Astrocyte (in vitro differentiated cells and primary cell): ENCODE measurements around the gene TFAM. TPM values are rescaled to one million over a fixed set of nuclear protein-coding genes. Genes with fewer than 3 reads are reported as not detected.

Source experiments
- DNase-seq: peaks from one replicate; pipeline ENCODE4 v3.0.0-alpha.2; 2010; ENCODE audit warnings: low read depth
- FAIRE-seq: peaks from 2 replicates; lab custom pipeline; 2011; peaks lifted over from hg19 to GRCh38; lab: Jason Lieb, UNC
- H2AFZ ChIP-seq: 2 replicates; pipeline ENCODE4 v1.6.0; 2012; ENCODE audit warnings: low read depth, low read length, inconsistent platforms
- H3K27ac ChIP-seq: 2 replicates; pipeline ENCODE4 v1.5.1; 2011; ENCODE audit warnings: low read depth, low read length, inconsistent platforms
- H3K27me3 ChIP-seq: 2 replicates; pipeline ENCODE4 v1.6.0; 2011; ENCODE audit warnings: low read length, inconsistent platforms; ENCODE audit not compliant: insufficient read depth
- H3K36me3 ChIP-seq: 2 replicates; pipeline ENCODE4 v1.5.1; 2011; ENCODE audit warnings: low read length, inconsistent platforms; ENCODE audit not compliant: insufficient read depth
- H3K4me1 ChIP-seq: 2 replicates; pipeline ENCODE4 v1.5.1; 2011; ENCODE audit warnings: low read length, inconsistent platforms; ENCODE audit not compliant: insufficient read depth
- H3K4me2 ChIP-seq: 2 replicates; pipeline ENCODE4 v1.6.0; 2012; ENCODE audit warnings: low read length, inconsistent platforms
- H3K4me3 ChIP-seq: 2 replicates; pipeline ENCODE4 v1.5.1; 2011; ENCODE audit warnings: low read depth, mild to moderate bottlenecking, low read length, inconsistent platforms; ENCODE audit not compliant: insufficient read depth
- H3K79me2 ChIP-seq: 2 replicates; pipeline ENCODE4 v1.6.0; 2012; ENCODE audit warnings: mild to moderate bottlenecking, low read length, inconsistent platforms; ENCODE audit not compliant: insufficient read depth
- H3K9ac ChIP-seq: 2 replicates; pipeline ENCODE4 v1.6.0; 2012; ENCODE audit warnings: mild to moderate bottlenecking, low read length, inconsistent platforms
- H3K9me3 ChIP-seq: 2 replicates; pipeline ENCODE4 v1.5.1; 2012; ENCODE audit warnings: low read depth, mild to moderate bottlenecking, low read length, inconsistent platforms; ENCODE audit not compliant: insufficient read depth
- H4K20me1 ChIP-seq: 2 replicates; pipeline ENCODE4 v1.6.0; 2012; ENCODE audit warnings: low read length, inconsistent platforms; ENCODE audit not compliant: insufficient read depth
- H3K27ac Mint-ChIP-seq: one replicate; pipeline ENCODE4 v1.8.0; 2021; ENCODE audit warnings: mild to moderate bottlenecking, mixed read lengths; ENCODE audit not compliant: unreplicated experiment
- H3K27me3 Mint-ChIP-seq: one replicate; pipeline ENCODE4 v1.8.0; 2021; ENCODE audit warnings: low read depth, mixed read lengths; ENCODE audit not compliant: unreplicated experiment
- H3K36me3 Mint-ChIP-seq: one replicate; pipeline ENCODE4 v1.8.0; 2021; ENCODE audit warnings: low read depth, mixed read lengths; ENCODE audit not compliant: unreplicated experiment
- H3K4me1 Mint-ChIP-seq: one replicate; pipeline ENCODE4 v1.8.0; 2021; ENCODE audit warnings: low read depth, mixed read lengths; ENCODE audit not compliant: unreplicated experiment
- H3K4me3 Mint-ChIP-seq: one replicate; pipeline ENCODE4 v1.8.0; 2021; ENCODE audit warnings: mild to moderate bottlenecking, moderate library complexity, mixed read lengths; ENCODE audit not compliant: unreplicated experiment
- H3K9me3 Mint-ChIP-seq: one replicate; pipeline ENCODE4 v1.8.0; 2021; ENCODE audit warnings: mild to moderate bottlenecking, mixed read lengths; ENCODE audit not compliant: unreplicated experiment
- EZH2 ChIP-seq: IDR thresholded peaks from 2 replicates; pipeline ENCODE4 v1.6.1; 2012; ENCODE audit warnings: mild to moderate bottlenecking, low read length, inconsistent platforms; ENCODE audit not compliant: insufficient read depth
- total RNA-seq: library from RNA; stranded (reverse); gene quantifications from 2 replicates; pipeline ENCODE4 v1.2.1, GENCODE V29; 2021
- TF ChIP-seq, protein P1 (sequence below): IDR thresholded peaks from 2 replicates; pipeline ENCODE4 v1.5.1; 2011; ENCODE audit warnings: low read depth, mild to moderate bottlenecking, inconsistent platforms, low read length, moderate library complexity; ENCODE audit not compliant: insufficient read depth

The TFAM gene
- total RNA-seq, 1 donor from 2014 or later = 41.4 TPM

DNA sequence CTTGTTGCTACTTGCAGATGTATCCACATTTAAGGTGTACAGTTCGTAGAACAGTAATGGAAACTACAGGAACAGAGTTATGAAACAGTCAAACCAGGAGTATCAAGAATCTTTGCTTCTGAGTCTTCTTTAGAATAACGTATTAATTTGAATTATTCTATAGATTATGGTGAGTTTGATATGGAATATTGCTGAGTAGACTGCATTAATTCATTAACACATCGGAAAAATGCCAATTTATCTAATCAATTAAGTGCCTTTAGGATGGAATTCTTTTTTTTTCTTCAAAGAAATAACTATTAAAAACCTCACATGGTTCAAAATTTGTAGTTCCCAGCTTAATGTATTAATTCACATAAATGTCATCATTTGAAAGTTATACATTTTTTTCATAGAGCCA is 3.8 kb downstream of the TFAM start:
- no peak for TF ChIP-seq EZH2
- TF ChIP-seq, protein P1, sequence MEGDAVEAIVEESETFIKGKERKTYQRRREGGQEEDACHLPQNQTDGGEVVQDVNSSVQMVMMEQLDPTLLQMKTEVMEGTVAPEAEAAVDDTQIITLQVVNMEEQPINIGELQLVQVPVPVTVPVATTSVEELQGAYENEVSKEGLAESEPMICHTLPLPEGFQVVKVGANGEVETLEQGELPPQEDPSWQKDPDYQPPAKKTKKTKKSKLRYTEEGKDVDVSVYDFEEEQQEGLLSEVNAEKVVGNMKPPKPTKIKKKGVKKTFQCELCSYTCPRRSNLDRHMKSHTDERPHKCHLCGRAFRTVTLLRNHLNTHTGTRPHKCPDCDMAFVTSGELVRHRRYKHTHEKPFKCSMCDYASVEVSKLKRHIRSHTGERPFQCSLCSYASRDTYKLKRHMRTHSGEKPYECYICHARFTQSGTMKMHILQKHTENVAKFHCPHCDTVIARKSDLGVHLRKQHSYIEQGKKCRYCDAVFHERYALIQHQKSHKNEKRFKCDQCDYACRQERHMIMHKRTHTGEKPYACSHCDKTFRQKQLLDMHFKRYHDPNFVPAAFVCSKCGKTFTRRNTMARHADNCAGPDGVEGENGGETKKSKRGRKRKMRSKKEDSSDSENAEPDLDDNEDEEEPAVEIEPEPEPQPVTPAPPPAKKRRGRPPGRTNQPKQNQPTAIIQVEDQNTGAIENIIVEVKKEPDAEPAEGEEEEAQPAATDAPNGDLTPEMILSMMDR = no peak
- Mint-ChIP-seq H3K9me3 (no peaks in the 10 kb centered on the region), H3K4me1 (peaks cover 3% of the 10 kb centered on the region), H3K4me3 (no peak overlapping the region), H3K27me3 (no peaks in the 10 kb centered on the region), H3K27ac (no peak overlapping the region), H3K36me3 (peaks cover 5% of the 10 kb centered on the region)
- FAIRE-seq (no peak), DNase-seq (no peak)
- Histone ChIP-seq H3K9ac (no peak overlapping the region), H2AFZ (no peak overlapping the region), H3K9me3 (no peaks in the 10 kb centered on the region), H4K20me1 (peaks cover 19% of the 10 kb centered on the region), H3K27ac (no peak overlapping the region), H3K4me3 (no peak overlapping the region), H3K4me1 (peaks cover 14% of the 10 kb centered on the region), H3K4me2 (no peak overlapping the region), H3K36me3 (peaks cover 28% of the 10 kb centered on the region), H3K79me2 (peaks cover 48% of the 10 kb centered on the region), H3K27me3 (no peaks in the 10 kb centered on the region)

DNA sequence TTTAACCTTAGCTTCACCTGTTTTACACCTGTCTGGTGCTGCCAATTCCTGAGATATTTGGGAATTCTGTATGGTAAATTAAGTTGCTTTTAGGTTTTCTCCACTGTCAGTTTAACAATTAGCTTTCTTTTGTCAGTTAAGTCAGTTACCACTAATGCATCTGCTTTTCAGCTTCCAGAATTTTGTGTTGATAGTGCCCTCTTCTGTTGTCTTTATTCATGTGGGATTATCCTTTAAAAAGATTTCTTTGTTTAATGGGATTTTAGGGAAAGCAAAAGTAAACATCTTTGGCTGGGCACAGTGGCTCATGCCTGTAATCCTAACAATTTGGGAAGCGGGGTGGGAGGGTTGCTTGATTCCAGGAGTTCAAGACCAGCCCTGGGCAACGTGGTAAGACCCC is 8.1 kb downstream of the TFAM start:
- no peak overlapping the region for H3K27ac Mint-ChIP-seq

DNA sequence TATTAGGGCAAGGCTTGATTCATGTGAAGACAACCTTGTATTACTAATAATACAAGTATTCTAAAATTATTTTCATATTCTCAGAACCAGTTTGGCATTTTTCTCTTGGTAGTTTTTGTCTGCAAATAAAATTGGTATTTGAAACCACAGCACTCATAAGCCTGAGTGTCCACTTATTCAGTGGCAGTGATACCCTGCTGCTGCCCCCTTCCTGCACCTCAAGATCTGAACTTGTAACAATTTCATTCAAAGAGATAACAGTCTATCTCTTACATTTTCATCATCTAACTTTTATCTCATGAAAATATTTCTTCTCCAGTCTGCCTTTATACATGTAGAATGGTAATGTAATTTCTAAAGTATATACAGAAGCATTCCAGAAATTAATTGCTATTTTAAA is 9.3 kb downstream of the TFAM start:
- no peak overlapping the region for H3K27ac ChIP-seq
- TF ChIP-seq EZH2 = no peak
- TF ChIP-seq, protein P1 = no peak
- peaks cover 13% of the 10 kb centered on the region for H4K20me1 ChIP-seq
- DNase-seq (no peak), FAIRE-seq (no peak)
- no peaks in the 10 kb centered on the region for H3K4me1 Mint-ChIP-seq
- no peaks in the 10 kb centered on the region for H3K27me3 ChIP-seq
- H3K27me3 Mint-ChIP-seq = no peaks in the 10 kb centered on the region
- H3K4me3 Mint-ChIP-seq = no peak overlapping the region
- no peak overlapping the region for H3K4me3 ChIP-seq
- H2AFZ ChIP-seq = no peak overlapping the region
- no peaks in the 10 kb centered on the region for H3K9me3 Mint-ChIP-seq
- peaks cover 7% of the 10 kb centered on the region for H3K36me3 Mint-ChIP-seq
- H3K4me2 ChIP-seq = no peak overlapping the region
- no peaks in the 10 kb centered on the region for H3K4me1 ChIP-seq
- no peak overlapping the region for H3K9ac ChIP-seq
- peaks cover 34% of the 10 kb centered on the region for H3K36me3 ChIP-seq
- no peaks in the 10 kb centered on the region for H3K9me3 ChIP-seq
- no peak overlapping the region for H3K27ac Mint-ChIP-seq
- H3K79me2 ChIP-seq = peaks cover 9% of the 10 kb centered on the region

More for the DNA sequence above, 8.1 kb downstream of the TFAM start:
- TF ChIP-seq, protein P1 = no peak
- no peak for TF ChIP-seq EZH2
- Mint-ChIP-seq H3K4me1 (no peaks in the 10 kb centered on the region), H3K9me3 (no peaks in the 10 kb centered on the region), H3K27me3 (no peaks in the 10 kb centered on the region), H3K36me3 (peaks cover 10% of the 10 kb centered on the region), H3K4me3 (no peak overlapping the region)
- Histone ChIP-seq H3K4me2 (no peak overlapping the region), H3K79me2 (peaks cover 15% of the 10 kb centered on the region), H3K4me1 (no peaks in the 10 kb centered on the region), H3K9ac (no peak overlapping the region), H3K27me3 (no peaks in the 10 kb centered on the region), H3K4me3 (no peak overlapping the region), H3K27ac (no peak overlapping the region), H4K20me1 (peaks cover 13% of the 10 kb centered on the region), H3K36me3 (peaks cover 43% of the 10 kb centered on the region), H2AFZ (no peak overlapping the region), H3K9me3 (no peaks in the 10 kb centered on the region)
- DNase-seq (no peak), FAIRE-seq (no peak)
